GM21576 (cell line): ENCODE data around the gene CD52.
"Not testable (repeated sequence)": the region's sequence is repeated elsewhere in the genome, so short reads cannot be mapped to it uniquely, and the experiment has no call there.

ENCODE experiments used
- ATAC-seq: cut with Tn5 transposase; IDR thresholded peaks from one replicate; pipeline ENCODE4 v1.9.1; 2021; ENCODE audit warnings: mild to moderate bottlenecking, moderate library complexity; ENCODE audit not compliant: unreplicated experiment

The CD52 gene

DNA sequence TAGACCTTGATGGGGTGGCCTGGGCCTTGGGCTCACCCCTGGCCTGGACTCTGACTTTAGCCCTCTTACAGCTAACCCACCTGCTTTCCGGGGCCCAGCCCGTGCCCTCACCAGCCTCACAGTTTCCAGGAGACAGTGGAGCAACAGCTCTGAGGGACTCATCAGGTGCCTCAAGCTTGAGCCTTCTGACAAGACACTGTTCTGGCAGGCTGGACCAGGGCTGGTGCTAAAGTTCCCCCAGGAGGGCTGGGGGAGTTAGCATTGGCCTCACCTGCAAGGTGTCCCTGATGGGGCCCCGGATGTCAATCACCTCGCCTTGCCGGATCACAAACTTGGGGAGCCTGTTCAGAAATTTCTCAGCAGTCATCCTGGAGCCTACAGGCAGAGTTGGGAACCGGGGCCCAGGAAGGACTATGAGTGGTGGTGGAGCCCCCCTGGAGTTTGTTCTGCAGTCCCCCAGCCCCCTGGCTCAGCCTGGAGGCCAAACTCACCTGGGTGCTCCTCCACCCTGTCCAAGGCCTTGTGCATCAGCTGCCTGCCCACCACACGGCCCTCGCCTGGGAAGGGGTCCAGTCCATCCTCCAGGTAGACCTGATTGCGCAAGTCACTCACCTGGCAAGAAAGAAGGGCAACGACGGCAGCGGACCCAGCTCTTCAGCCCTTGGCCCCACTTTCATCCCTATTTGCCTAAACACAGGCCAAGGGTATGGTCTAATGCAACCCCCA, 33.7 kb upstream of the CD52 start:
- no peak for ATAC-seq

- no peak for ATAC-seq
Measured at GRCh38 chr1:26284597-26285347, 33.0 kb upstream of the CD52 start.

DNA sequence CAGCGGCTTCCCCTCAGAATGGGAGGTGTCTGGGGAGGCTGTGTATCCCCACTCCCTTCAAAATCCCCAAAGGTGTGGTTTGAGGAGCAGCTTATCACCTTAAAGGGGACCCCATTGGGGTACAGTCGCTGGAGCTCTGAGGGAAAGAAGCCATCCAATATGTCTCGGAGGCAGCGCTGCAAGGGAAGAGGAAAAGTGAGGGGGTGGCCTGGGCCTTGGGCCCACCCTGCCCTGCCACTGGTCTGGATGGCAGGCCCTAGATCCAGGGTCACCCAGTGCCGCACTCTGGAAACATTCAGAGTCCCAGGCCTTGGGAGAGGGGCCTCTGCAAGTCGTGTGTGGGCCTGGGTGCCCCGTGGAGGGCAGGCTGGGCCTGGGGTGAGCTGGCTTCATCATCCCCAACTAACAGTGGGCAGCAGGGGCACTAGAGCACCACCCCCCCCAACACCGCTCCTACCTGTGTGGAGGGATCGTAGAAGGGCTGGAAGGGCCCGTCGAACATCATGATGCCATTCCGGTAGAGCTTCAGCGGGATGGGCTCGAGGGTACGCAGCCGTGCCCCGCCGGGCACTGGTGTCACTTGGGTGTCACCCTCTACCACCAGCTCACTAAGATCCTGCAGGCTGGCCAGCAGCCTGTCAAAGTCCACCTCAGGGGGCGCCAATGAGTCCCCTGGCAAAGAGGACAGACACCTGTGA, 32.2 kb upstream of the CD52 start:
- no peak for ATAC-seq

DNA sequence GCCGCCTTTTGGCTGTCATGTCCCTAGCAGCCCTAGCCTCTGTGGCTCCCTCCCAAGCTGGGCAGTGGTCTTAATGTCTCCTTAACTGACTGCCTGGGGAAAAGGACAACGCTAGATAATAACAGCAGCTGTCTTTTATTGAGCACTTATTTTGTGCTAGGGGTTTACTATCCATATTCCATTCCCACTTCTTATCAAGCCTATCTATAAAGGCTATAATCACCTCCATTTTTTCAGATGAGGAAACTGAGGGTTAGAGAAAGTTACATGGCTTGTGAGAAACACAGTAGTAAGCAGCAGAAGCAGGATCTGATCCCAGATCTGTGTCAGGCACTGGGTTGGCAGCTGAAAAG, 31.7 kb upstream of the CD52 start:
- ATAC-seq: no peak

DNA sequence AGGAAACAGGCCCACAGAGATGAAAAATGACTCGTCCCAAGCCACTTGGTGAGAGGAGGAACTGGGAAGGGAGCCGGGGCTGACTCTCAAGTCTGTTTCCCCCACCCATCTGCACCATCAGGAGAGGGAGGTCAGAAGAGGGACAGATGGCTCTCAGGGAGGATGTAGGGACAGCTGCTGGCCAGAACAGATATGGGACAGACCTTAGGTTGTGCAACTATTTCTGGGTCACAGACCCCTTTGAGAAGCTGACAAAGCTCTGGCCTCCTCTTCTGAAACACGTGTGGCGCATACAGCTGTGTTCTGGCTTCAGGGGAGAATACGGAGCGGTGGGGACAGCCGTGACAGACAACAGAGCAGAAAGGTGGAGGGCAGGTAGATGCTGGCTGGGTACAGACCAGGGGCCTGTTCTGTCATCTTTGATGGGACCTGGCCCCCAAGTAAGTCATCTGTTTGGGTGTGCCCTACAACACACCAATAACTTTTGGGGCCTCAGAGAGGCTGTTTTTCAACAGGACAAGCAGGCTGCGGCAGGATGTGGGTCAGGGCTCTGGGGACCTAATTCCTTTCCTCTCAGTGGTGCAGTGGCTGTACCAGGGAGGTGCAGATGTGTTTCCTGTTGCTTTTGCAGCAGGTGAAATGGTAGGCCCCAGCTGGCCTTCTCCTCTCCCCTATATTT, 30.6 kb upstream of the CD52 start:
- no peak for ATAC-seq

DNA sequence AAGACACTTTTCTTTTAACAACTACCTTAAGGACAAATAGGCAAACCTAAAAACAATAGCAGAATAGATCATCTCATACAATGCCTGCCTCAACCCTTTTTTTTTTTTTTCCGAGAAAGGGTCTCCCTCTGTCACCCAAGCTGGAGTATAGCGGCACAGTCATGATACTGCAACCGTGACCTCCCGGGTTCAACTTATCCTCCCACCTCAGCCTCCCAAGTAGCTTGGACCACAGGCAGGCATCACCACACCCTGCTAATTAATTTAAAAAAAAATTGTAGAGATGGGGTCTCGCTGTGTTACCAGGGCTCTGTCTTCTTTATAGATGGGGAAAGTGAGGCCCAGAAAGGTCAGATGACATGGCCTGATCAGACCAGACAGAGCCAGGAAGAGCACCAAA, 29.9 kb upstream of the CD52 start:
- no peak for ATAC-seq

DNA sequence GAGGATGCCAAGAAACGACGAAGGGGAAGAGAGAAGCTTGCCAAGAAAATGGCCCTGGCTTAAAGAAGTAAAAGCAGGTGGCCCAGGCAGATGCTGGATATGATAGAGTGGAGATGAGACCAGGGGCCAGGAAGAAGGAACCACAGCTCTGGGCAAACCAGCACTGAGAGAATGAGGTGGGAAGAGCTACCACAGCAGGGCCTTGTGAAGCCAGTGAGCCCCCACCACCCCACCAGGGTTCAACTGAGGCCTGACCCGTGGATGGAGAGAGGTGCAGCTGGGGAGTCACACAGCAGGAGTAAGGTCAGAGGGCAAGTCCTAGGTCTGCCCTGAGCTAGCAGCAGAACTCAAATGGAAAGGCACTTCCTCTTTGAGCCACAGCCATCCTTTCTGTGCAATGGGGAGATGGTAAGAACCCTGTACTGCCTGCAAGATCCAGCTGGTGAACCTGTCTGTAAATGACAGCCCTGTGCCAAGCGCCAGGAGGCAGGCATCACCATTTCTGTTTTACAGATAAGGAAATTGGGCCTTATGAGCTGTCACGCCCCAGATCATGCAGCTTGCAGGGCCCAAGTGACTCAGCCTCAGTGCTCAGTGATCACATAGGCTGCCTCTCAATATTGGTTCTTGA, 29.3 kb upstream of the CD52 start:
- ATAC-seq: no peak

DNA sequence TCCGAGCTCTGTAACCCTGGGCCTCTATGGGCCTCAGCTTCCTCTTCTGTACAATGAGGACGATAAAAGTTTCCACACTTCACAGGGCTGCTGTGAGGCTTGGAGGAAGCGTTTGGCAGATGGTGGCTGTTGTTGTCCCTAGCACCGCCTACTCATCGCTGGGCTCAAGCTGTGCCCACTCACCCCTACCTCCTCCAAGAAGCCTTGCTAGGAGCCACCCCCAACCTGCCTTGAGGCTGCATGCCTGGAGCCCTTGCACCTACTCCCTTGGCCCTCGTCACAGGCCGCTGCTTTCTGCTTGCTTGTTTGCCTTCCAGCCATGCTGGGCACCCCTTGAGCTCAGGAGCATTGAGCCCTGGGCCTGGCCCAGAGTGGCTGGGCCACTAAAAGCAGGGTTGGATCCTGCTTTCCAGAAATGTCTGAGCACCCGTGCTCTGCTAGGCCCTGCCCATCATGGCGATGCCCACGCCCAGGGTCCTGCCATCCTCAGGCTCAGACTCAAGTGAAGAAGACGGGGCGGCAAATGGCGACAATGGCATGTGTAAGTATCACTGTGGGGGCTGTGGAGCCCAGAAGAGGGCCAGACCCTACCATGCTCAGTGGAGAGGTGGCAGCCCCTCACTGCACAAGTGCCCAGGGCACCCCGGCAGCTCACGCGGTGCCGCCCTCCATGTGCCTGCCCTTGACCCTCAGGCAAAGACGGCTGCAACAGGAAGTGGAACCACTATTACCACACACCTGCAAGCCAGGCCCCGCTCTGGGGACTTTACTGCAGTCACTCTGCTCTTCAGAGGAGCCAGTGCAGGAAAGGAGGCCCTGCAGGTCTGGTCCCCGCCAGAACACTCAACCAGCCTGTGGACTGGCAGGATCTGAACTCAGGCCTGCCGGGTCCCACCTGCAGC, 28.3 kb upstream of the CD52 start:
- ATAC-seq: no peak

DNA sequence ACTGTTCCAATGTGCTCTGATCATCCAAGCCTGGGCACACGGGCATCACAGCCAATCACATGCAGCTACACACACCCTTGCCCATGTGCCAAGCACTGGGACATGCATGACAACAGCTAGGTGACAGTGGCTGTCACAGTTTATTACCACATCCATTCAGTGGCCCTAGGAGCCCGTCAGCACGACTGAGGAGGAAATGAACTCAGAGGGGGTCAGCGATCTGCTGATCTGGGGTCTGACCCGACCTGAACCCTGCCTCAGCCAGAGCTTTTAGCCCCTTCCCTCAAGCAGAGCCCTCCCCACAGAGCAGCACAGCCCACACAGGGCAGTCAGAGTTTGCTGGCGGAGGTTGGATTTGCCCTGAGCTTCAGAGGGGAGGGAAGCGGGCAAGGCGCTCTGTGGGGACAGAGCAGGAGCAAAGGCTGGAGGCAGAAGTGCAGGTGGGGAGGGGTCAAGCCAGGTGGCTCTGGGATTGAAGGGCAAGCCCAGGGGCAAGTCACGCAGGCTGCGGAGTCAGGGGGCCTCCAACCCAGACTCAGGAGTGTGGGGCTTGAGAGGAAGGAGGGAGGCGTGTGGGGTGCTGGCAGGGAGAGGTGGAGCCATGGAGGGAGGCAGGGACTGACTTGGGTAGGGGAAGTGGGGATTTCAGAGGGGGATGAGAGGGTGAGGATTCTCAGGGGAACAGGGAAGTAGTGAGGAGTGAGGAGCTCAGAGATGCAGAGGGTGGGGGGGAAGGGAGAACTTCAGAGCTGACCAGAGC, 27.5 kb upstream of the CD52 start:
- no peak for ATAC-seq

DNA sequence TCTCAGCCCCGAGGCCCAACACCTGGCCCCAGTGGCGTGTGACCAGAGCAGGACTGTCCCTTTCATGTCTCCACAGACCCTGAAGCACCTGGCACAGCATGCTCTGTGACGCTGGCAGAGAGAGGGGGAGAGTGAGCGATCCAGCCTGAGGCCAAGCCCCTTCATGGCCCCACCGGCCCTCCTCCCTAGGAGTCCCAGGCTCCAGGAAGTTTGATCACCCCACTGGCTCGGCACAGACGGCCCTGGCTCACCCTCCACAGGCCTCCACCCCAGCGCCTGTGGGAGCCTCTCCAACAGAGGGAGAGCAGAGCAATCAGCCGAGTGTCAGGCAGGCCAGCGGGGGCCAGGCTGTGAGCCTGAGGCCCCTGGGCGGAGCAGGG, 26.9 kb upstream of the CD52 start:
- no peak for ATAC-seq

DNA sequence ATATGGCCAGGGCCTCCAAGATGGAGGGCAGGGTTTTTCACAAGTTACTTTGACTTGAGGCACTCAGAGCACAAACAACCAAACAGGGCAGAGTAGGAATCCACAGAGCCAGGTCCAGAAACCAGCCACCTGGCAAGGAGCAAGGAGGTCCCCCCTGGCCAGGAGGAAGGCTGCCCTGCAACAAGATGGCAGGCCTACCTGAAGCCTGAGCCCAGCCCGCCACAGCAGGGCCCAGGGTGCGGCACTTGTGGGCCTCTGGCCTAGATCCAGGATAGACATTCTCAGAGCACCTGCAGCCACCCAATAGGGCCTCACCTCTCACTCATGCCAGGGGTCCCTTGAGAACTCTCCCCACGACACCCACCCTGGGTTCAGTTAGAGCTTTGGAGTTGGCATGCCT, 26.3 kb upstream of the CD52 start:
- ATAC-seq: no peak

DNA sequence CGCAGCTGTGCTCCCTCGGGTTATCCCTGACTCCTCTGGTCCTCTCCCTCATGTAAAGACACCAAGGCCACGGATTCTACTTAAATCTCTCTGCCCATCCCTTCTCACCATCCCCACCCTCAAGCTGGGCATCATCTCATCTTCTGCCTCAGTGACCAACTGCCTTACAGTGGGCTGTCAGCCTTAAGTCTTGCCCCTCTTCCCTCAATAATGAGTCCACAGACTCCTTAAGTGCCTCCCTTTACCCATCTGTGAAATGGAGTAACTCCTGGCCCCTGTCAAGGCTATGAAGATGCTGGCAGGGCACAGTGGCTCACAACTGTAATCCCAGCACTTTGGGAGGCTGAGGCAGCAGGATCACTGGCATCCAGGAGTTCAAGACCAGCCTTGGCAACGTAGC, 25.8 kb upstream of the CD52 start:
- ATAC-seq: no peak

DNA sequence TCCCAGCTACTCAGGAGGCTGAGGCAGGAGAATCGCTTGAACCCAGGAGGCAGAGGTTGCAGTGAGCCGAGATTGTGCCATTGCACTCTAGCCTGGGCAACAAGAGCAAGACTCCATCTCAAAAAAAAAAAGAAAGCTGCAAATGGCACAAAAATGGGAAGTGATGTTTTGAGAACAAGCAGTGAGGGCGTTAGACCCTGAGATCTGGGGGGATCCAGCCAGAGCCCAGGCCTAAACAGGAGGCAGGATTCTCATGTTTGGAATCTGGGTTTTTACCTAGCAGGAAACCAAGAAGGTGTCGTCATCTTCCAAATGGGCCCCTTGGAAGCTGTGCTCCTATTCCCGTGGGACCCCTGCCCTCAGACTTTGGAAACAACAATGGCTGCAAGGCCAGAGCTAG, 25.0 kb upstream of the CD52 start:
- ATAC-seq: not testable (repeated sequence)

- no peak for ATAC-seq
Measured at GRCh38 chr1:26293911-26294463, 23.8 kb upstream of the CD52 start.

- ATAC-seq: no peak
Measured at GRCh38 chr1:26295194-26296138, 22.3 kb upstream of the CD52 start.

DNA sequence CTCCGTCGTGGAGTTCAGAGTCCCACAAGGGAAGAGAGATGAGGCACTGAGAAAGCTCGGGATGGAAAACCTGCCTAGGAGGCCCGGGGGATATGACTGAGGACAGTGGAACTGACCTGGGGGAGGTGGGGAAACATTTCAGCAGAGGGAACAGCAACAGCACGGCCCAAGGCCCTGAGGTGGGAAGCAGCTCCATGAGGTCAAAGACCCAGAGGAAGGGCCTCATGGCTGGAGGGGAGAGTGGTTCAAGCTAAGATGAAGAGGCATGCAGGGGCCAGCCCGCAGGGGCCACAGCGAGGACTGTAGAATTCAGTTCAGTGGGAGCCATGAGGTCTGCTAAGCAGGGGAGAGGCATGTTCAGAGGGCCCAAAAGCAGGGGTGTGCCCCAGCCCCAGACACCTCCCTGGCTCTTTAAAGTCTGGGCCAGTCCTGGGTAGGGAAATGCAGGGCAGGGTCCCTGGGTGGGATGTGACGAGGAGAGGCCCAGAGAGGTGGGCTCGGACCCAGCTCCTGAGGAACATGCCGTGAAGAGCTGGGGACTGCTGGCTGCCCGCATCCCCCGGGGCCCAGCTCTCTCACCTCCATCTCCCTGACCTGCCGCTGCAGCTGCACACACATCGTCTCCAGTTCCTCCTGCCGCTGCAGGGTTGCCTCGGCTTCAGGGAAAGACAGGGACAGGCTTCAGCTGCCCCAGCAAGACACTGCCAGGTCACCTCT, 21.3 kb upstream of the CD52 start:
- no peak for ATAC-seq

DNA sequence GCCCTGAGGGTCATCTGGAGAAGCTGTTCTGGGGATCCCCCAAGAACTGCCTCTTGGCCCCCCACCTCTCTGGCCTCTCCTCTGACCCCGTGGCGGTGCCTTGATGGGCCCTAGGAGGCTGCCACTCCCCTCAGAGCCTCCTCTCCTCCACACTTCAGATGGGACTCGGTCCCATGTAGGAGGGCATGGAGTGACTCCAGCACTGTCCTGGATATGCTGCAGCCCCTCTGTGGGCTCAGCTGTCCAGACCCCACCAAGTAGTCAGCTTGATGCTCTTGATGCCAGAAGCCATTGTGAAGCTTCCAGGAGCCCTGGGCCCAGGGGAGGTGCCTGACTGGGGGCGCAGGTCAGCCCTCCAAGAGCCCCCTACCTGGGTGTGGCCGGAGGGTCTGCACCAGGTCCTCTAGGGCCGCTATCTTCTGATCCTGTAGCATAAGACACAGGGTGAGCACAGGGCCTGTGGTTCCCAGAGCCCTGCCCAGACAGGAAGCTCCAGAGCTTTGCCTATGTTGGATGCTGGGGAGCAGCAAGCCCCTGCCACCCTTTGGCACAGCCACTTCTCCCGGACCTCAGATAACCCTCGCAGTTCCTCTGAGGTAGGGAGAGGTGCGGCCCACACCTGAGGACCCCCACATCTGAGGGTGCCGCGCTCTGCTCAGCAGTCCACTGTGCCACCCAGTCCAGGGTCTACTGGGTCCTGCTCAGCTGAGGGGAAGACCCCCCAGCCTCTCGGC, 20.5 kb upstream of the CD52 start:
- no peak for ATAC-seq
